HUES64 (cell line): ENCODE data around the gene SLC6A6.

Experiments used
- H3K27ac ChIP-seq: 2 replicates; pipeline ENCODE4 v1.7.0; 2013; ENCODE audit warnings: low read depth, low read length, inconsistent platforms
- H3K27me3 ChIP-seq: 2 replicates; pipeline ENCODE4 v1.6.1; 2013; ENCODE audit warnings: mild to moderate bottlenecking, low read length; ENCODE audit not compliant: insufficient read depth
- H3K36me3 ChIP-seq: 2 replicates; pipeline ENCODE4 v1.6.1; 2013; ENCODE audit warnings: mild to moderate bottlenecking, low read length; ENCODE audit not compliant: insufficient read depth
- H3K4me1 ChIP-seq: 2 replicates; pipeline ENCODE4 v1.6.1; 2013; ENCODE audit warnings: mild to moderate bottlenecking, low read length, moderate library complexity; ENCODE audit not compliant: insufficient read depth
- H3K4me3 ChIP-seq: 2 replicates; pipeline ENCODE4 v1.5.1; 2013; ENCODE audit warnings: mild to moderate bottlenecking, low read length, moderate library complexity
- H3K9ac ChIP-seq: 2 replicates; pipeline ENCODE4 v1.6.1; 2013; ENCODE audit warnings: mild to moderate bottlenecking, low read depth, low read length
- H3K9me3 ChIP-seq: 2 replicates; pipeline ENCODE4 v1.6.1; 2013; ENCODE audit warnings: low read depth, low read length; ENCODE audit not compliant: insufficient read depth
- WGBS: fragments of 150-250, 120-280 bp; methylation state at CpG from one replicate; pipeline ENCODE4 v1.1.7; 2013; ENCODE audit warnings: missing lambda C conversion rate; 5-methylcytosine and 5-hydroxymethylcytosine counted together

Gene SLC6A6

DNA sequence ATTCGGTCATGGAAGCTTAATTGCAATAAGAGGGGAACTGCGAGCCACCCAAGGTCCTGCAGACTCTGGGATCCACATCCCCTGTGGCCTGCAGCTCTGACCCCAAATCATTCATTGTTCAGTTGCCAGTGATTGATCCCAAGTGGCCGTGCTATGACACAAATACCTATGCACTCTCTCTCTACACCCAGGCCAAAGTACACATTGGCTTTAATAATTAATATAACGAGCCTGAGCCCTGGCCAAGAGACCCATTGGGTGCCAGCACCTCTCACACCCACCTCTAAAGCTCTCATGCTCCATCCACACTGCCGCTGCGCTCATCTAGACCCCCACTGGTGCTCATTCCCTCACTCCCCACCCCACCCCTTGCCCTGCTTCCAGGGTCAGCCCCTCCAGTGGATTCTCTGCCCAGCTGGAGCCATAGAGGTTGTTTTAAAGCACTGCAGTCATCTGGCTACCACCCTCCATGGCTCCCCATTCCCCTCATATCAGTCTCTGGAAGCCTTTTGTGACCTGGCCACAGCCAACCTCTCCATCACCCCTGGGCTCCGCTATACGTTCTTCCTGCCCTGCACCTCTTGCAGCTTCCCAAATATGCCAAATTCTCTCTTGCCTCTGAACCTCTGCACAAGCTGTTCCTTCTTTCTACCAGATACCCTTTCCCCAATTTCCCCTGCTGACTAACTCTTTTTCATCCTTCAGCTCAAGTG, 37.7 kb upstream of the SLC6A6 start:
- no peaks in the 10 kb centered on the region for H3K9me3 ChIP-seq
- no peaks in the 10 kb centered on the region for H3K36me3 ChIP-seq
- no peak overlapping the region for H3K9ac ChIP-seq
- H3K27ac ChIP-seq = no peak overlapping the region
- H3K4me3 ChIP-seq = no peak overlapping the region
- H3K27me3 ChIP-seq = no peaks in the 10 kb centered on the region
- no peaks in the 10 kb centered on the region for H3K4me1 ChIP-seq
- WGBS = 94% methylated on average over 8 of the region's 8 CpGs

DNA sequence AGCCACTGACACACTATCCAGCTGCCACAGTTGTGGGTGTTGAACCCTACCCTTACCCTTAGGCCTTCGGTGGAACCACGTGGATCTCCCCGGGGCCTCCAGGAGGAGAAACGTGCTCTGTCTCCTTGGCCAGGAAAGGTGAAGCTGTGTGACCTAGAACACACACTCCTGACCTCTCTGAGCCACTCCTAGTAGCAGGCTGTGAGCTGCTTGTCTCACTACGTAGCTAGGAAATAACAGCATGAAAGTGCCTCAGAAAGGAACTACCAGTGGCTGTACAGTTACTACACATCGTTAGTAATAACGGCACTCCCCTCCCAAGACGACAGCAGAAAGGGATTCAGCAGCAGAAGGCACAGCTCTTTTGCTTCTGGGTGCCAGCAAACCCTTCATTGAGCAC, 36.2 kb upstream of the SLC6A6 start:
- no peaks in the 10 kb centered on the region for H3K4me1 ChIP-seq
- H3K9me3 ChIP-seq = no peaks in the 10 kb centered on the region
- H3K27me3 ChIP-seq = no peaks in the 10 kb centered on the region
- H3K9ac ChIP-seq = no peak overlapping the region
- no peak overlapping the region for H3K4me3 ChIP-seq
- 89% methylated on average over 8 of the region's 8 CpGs for whole genome bisulfite sequencing
- no peak overlapping the region for H3K27ac ChIP-seq
- no peaks in the 10 kb centered on the region for H3K36me3 ChIP-seq

DNA sequence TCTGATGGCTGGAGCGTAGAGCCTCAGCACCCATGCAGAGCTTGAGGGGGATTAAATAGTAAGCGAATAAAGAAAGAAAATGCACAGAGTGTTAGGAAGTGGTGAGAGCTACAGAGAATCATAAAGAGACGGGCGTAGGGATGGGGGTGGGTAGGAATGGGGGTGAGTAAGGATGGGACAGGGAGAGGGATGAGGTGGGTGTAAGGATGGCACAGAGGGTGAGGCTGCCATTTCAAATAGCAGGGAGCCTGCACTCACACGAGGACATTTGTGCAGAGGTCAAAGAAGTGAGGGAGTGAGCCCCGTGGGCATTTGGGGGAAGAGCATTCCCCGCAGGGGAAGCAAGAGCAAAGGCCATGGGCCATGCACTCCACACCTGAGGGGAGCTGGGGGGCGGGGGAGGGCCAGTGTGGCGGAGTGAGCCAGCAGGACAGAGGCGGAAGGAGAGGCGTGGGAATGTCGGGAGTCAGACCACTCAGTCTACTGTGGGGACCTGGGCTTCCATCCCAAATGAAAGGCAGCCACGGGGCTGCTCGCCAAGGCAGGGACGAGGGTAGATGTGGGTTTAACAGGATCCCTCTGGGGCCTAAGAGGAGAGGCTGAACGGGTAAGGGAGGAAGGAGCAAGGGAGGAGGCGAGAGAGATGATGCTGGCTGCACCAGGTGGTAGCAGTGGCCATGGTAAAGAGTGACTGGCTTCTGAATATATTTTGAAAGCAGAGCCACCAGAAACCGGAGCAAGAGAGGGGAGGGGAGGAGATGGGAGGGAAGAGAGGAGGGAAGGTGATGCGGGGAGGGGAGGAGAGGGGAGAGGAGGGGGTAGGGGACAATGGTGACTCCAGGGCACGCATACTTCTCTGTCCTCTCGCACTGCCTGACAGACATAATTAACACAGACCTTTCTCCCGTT, 35.2 kb upstream of the SLC6A6 start:
- no peak overlapping the region for H3K4me3 ChIP-seq
- no peak overlapping the region for H3K27ac ChIP-seq
- H3K4me1 ChIP-seq = no peaks in the 10 kb centered on the region
- no peaks in the 10 kb centered on the region for H3K9me3 ChIP-seq
- no peaks in the 10 kb centered on the region for H3K36me3 ChIP-seq
- H3K27me3 ChIP-seq = no peaks in the 10 kb centered on the region
- no peak overlapping the region for H3K9ac ChIP-seq
- 60% methylated on average over 22 of the region's 22 CpGs for WGBS

DNA sequence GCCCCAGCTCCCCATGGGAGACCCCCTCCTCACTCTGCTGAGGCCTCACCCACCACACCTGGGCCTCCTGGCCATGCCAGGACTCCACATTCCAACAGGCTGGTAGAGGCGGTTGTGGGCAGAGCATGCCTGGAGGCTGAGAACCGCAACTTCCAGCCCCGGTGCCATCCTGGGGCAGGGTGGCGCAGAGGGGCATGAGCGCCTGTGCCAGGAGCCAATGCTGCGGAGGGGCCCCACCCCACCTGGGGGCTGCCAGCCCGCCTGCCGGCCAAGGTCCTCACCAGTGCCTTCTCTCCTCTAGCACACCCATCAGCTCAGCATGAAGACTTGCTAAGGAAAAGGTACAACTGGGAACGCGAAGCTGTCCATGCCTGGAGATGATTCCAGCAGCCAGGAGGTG, 34.3 kb upstream of the SLC6A6 start:
- Histone ChIP-seq H3K27me3 (no peaks in the 10 kb centered on the region), H3K27ac (no peak overlapping the region), H3K9ac (no peak overlapping the region), H3K9me3 (no peaks in the 10 kb centered on the region), H3K4me1 (no peaks in the 10 kb centered on the region), H3K4me3 (no peak overlapping the region), H3K36me3 (no peaks in the 10 kb centered on the region)
- WGBS = 92% methylated on average over 10 of the region's 10 CpGs

DNA sequence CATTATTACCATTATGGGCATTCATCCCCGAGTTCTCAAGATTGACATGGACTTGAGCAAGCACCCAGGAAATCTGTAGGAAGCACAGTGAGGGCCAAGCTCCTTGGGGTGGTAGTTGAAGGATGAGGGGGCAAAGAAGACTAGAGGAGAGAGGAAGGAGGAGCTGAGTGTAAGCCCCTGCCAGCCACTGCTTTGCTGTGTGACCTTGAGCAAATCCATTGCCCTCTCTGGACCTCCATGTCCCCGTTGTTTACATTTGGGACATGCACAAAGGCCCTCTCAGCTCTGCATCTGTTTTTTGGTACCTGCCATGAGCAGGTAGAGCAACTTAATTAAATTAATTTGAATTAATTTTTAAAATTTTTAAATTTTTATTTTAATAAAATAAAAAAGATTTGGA, 33.5 kb upstream of the SLC6A6 start:
- Histone ChIP-seq H3K9ac (no peak overlapping the region), H3K27me3 (no peaks in the 10 kb centered on the region), H3K4me1 (no peaks in the 10 kb centered on the region), H3K4me3 (no peak overlapping the region), H3K36me3 (no peaks in the 10 kb centered on the region), H3K9me3 (no peaks in the 10 kb centered on the region), H3K27ac (no peak overlapping the region)
- 93% methylated on average over 2 of the region's 2 CpGs for WGBS

DNA sequence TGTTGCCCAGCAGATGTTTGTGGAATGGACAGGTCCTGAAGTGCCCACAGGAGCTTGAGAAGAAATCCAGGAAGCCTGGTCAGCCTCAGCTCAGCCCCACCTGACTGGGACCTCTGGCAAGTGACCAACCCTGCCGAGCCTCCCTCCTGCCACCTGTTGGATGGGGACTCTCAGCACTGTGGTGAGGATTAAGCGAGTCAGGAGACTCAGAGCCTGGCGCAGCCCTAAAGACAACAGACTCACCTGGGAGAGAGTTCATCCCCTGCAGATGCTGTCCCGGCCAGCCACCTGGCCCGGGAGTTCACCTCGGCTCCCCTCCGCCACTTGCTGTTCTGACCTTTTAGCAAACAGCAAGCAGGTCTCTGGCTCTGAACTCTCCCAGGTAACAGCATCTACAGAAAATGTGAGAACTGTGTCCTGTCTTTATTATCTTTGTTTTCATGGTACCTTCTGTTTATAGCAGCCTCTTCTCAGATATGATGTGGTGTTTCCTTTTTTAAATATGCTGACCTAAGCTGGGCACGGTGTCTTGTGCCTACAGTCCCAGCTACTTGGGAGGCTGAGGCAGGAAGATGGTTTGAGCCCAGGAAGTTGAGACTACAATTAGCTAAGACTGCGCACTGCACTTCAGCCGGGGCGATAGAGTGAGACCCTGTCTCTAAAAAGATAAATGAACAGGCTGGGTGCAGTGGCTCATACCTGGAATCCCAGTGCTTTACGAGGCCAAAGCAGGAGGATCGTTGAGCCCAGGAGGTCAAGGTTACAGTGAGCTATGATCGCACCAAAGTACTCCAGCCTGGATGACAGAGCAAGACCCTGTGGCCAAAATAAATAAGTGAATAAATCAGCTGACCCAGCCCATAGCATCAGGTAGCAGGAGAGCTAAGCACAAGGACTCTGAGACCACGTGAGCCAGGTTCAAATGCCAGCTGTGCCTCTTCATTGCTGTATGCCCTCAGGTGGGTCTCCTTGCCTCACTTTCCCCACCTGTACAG, 32.4 kb upstream of the SLC6A6 start:
- Histone ChIP-seq H3K9ac (no peak overlapping the region), H3K9me3 (no peaks in the 10 kb centered on the region), H3K36me3 (no peaks in the 10 kb centered on the region), H3K4me3 (no peak overlapping the region), H3K4me1 (no peaks in the 10 kb centered on the region), H3K27me3 (no peaks in the 10 kb centered on the region), H3K27ac (no peak overlapping the region)
- WGBS = 80% methylated on average over 15 of the region's 15 CpGs

DNA sequence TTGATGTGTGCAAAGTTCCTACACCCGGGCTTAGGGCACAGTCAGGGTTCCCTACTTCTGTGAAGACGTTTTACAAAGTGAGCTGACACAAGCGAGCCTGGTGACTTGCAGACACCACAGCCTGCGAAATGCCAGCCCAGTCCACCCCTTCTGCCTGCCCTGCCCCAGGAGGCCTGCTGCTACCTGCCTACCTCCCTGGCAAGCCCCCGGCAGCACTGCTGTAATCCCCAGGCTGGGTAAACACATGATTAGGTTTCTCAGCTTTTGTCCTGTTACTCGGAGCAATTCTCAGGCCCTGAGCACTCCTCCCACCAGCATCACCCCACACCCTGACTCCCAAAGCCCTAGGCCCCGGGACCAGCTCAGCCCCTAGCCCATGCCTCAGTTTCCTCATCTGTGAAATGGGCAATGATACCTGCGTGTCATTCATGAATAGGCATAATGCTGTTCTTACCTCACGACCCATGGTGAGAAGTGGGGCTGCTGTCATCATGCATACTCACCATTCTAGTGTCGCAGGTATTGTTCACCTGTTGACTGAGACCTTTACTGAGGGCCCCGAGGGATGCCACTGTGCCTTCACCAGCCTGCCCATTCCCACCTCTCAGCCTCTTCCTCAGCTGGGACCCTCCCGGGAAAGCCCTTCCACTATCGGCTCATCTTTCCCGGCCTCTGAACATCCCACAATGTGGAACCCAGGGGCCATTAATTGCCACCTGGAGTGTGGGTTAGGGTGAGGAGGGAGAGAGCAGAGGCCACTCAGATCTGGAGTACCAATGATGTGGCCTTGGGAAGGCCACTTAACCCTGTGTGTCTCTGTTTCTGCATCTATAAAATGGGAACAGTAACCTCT, 31.5 kb upstream of the SLC6A6 start:
- Histone ChIP-seq H3K36me3 (no peaks in the 10 kb centered on the region), H3K4me3 (no peak overlapping the region), H3K9me3 (no peaks in the 10 kb centered on the region), H3K27ac (no peak overlapping the region), H3K4me1 (no peaks in the 10 kb centered on the region), H3K9ac (no peak overlapping the region), H3K27me3 (no peaks in the 10 kb centered on the region)
- 86% methylated on average over 14 of the region's 14 CpGs for WGBS

DNA sequence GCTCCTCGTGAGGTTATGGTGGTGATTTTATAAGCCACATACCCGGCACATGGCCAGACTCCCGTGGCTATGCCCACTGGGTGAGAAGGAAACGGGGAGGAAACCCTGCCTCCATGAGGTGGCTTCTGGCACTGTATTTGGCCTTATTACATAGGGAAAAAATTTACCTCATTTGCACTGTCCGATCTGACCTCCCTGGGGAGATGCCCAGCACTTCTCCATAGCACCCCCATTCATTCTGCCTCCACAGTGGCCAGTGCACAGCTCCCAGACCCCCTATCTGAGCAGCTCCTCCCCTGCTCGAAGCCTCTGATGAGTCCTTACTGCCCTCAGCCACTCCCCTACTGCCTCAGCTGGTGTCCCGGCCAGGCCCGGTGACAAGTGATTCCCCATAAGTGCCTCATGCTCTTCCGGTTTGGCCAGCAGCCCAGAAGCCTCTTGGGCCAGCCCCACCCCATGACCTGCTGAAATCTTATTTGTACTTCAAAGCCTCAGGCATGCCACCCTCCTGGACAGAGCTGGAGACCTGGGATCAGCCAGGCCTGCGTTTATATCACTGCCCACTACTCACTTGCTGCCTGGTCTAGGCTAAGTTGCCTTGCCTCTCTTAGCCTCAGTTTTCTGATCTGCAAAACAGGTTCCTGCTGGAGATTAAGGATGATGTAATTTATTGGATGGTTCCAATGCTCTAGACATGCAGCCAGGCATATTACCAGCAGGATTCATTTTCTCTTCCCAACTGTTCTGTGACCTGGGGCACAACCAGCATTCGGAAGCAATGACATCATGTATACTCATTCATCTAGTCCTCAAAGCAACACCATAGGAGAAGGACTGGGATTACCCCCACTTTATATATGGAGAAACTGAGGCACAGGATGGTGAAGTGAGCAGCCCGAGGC, 30.6 kb upstream of the SLC6A6 start:
- H3K9ac ChIP-seq = no peak overlapping the region
- 72% methylated on average over 12 of the region's 12 CpGs for WGBS
- no peaks in the 10 kb centered on the region for H3K4me1 ChIP-seq
- H3K36me3 ChIP-seq = no peaks in the 10 kb centered on the region
- H3K27ac ChIP-seq = no peak overlapping the region
- H3K4me3 ChIP-seq = no peak overlapping the region
- H3K9me3 ChIP-seq = no peaks in the 10 kb centered on the region
- H3K27me3 ChIP-seq = no peaks in the 10 kb centered on the region

DNA sequence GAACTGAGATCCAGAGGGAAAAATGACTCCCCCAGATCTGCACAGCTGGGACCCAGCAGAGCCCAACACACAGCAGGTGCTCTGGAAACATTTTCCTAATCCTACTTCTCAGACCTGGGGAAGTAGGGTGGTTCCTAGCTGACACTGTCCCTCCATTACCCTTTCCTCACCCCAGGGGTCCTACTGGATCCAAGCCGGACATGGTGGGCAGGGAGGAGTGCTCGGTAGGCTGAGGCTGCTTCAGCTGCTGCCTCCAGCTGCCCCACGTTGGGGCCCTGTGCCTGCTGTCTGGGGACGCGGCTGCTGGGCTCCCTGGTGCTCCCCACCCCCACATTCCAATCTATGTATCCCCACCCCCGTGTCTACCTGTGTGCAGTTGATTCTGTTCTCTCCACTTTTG, 29.8 kb upstream of the SLC6A6 start:
- no peak overlapping the region for H3K9ac ChIP-seq
- no peak overlapping the region for H3K4me3 ChIP-seq
- no peaks in the 10 kb centered on the region for H3K4me1 ChIP-seq
- 55% methylated on average over 6 of the region's 6 CpGs for WGBS
- no peaks in the 10 kb centered on the region for H3K9me3 ChIP-seq
- no peaks in the 10 kb centered on the region for H3K27me3 ChIP-seq
- no peaks in the 10 kb centered on the region for H3K36me3 ChIP-seq
- H3K27ac ChIP-seq = no peak overlapping the region
